HG03439 (cell line): ENCODE results near the gene IGF1R.

Experiments
- ATAC-seq: cut with Tn5 transposase; IDR thresholded peaks from one replicate; pipeline ENCODE4 v1.9.1; 2021; ENCODE audit warnings: mild to moderate bottlenecking, moderate library complexity; ENCODE audit not compliant: unreplicated experiment

IGF1R gene

DNA sequence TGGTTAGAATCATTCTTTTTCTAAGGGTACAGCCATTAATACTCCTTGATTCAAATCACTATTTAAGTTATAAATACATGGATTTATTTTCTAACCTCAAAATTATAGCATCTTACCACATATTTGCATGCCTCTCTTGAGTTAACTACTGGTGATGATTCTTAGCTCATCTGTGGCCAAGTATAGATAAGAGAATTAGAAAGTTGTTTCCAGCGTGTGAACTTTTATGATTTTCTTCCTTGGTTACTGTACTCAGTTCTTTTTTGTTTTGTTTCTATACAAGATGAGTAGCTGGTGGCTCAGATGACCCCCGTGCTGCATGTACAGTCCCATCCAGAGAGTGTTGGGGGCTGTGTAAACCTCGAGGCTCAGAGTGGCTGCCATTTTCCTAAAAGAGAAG is 124.6 kb downstream of the IGF1R start:
- no peak for ATAC-seq

DNA sequence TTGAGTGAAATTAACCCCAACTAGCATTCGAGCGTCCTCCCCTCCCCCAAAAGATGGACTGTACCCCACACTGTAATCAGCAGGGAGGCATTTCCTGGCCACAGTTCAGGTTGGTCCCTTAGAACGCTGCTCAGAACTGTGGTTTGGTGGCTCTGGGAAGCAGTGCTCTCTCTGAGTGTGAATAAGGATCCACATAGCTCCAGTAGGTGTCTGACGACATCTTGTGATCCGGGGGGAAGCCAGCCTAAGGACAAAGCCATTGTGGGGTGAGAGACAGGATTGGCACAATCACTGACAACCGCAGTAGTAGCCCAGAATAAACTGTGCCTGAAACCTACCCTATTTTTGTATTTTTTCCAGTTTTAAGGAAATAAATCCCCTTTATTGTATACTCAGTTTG is 125.3 kb downstream of the IGF1R start:
- ATAC-seq: no peak

GRCh38 chr15:98774756-98775497 is 126.6 kb downstream of the IGF1R start:
- ATAC-seq: no peak

DNA sequence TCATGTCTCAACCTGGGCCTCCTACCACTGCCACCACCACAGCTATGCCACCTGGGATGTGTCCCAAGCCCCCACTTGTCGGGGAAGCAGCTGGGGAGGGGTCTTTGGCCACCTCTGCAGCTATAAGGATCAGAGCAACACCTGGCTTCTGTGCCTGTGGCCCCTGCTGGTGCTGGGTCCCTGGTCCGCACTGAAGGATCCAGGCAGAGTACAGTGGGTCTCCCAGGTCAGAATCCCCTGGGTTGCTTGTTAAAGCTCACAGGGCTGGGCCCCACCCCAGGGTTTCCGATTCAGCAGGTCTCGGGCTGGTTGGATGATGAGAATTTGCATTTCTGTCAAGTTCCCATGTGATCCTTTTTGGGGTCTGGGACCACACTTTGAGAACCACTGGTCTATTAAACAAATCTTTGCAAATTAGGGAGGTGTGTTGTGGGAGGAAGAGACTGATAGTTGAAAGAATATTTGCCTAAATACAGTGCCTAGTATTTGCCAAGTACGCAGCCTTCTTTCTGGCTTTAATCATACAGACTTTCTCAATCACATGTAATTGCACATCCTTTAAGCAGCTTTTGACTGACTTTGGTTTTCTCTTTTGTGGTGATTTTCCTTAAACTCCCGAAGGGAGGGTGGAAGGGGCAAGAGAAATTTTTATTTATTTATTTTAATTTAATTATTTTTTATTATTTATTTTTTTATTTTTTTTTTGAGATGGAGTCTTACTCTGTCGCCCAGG is 127.3 kb downstream of the IGF1R start:
- ATAC-seq: no peak

DNA sequence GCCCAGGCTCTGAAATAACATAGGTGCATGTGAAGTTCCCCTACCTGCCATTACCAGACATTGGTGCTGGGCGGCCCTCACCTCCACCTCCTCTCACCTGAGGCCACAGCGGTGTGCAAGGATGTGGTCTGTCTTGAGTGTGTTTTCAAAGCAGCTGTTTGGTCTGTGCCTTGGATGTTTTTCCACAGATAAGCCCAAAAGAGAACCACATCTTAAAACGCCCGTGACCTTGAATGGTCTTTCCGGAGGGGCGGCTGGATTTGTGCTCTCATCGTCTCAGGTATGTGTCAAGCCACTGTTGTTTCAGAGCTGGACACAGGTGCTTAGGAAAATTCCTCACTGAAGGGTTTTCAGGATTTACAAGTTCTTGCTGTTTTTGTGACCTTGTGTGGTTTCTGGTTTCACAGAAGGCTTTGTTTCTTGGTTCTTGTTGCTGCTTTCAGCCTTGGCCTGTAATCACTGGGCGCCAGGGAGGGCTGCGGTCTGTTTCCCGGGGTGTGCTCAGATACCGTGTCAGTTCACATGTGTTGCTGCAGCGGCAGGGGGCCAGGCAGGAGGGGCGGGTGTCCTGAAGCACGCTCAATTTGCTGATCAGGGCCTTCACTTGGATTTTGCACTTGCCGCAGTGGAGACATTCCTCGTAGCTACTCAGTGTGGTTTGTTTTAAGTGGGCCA is 128.4 kb downstream of the IGF1R start:
- ATAC-seq: no peak

DNA sequence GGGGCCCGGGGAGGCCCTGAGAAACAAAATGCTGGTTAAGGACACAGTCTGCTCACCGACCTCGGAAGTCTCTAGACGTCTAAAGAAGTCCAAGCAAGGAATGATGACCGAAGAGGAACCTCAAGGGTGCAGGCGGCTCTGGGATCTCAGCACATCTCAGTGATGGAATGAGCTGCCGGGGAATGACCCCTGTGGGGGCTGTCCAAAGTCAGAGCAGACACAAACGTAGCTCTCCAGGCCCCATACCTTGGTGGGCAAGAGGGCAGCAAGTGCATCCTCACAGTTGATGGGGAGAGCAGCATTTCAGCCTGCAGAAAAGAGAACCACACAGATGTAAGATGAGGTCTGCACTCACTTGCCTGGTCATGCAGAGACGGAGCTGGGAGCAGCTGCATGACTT is 129.1 kb downstream of the IGF1R start:
- no peak for ATAC-seq

- no peak for ATAC-seq
These were observed 130.1 kb downstream of the IGF1R start for GRCh38 chr15:98778263-98778959.

GRCh38 chr15:98778960-98779359 is 130.6 kb downstream of the IGF1R start:
- no peak for ATAC-seq

DNA sequence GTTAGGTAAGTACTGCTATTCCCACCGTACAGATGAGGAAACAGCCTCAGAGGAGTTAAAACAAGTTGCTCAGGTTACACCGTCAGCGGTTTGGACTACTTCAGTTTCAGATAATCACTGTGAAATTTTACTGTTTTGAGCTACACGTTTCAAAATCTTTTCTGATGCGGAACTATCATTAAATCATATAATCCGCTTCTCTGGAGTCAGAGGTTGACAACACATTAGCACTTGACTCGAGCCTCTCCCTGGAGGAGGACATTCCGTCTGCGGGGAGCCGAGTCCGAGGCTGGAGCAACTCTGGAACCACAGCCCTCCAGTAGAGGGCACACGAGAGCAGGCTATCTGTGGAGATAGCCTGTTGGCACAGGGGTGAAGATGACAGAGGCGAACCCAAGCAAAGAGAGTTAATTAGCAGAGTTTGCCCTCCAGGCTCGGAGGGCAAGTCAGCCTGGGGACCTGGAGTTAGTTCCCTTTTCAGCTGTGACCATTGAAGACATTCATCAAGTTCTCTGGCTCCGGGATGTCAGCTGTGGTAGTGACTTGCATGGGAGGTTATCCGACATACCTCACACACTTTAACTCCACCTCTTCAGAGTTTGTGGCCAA is 131.2 kb downstream of the IGF1R start:
- ATAC-seq: peak; percentile 86

DNA sequence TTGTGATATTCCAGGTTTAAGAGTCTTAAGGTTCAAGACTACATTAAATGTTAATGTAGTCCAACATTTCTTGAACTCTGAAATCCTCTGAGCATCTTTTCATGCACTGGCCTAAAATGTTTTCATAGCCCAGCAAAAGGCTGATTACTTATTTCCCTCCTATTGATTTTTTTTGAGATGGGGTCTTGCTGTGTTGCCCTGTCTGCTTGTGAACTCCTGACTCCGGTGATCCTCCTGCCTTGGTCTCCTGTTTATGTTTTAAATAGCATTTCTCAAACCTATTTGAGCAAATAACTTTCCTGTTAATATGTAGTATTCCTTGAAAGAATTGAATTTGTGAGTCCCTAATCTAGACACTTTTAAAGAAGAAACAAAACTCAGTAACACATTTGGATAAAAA is 133.5 kb downstream of the IGF1R start:
- no peak for ATAC-seq

DNA sequence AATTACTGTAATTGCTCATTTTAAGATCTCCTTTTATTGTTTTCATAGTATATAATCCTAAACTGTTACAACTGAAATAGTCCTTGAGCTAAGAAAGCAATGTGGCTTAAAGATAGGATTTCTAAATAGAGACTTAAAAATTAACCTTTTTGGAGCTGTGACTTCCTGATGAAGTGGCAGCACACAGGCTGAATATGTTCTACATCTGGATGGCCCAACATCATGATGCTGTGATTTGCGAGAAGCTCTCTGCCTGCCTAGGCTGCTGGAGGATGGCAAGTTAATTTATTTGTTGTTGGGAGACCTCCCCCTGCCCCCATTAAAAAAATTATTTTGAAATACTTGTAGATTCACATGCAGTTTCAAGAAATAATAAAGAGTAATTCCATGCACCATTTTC is 134.5 kb downstream of the IGF1R start:
- ATAC-seq: no peak

DNA sequence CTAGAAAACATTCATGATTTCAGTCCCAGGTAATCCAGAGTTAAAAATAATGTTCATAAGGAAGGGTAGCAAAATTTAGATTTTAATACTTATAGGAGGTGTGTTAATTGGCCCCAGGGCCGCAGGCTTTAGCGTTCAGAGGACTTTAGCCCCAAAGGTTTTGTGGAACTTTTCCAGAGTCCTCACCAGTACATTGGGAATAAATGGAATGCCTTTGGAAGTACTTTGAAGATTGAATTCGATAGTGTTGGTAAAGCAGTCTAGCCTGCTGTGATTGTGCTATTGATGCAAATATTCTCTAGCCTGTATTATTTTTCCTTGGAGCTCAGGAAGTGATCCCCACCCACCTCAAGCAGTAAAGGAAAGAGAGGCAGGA is 137.1 kb downstream of the IGF1R start:
- no peak for ATAC-seq

DNA sequence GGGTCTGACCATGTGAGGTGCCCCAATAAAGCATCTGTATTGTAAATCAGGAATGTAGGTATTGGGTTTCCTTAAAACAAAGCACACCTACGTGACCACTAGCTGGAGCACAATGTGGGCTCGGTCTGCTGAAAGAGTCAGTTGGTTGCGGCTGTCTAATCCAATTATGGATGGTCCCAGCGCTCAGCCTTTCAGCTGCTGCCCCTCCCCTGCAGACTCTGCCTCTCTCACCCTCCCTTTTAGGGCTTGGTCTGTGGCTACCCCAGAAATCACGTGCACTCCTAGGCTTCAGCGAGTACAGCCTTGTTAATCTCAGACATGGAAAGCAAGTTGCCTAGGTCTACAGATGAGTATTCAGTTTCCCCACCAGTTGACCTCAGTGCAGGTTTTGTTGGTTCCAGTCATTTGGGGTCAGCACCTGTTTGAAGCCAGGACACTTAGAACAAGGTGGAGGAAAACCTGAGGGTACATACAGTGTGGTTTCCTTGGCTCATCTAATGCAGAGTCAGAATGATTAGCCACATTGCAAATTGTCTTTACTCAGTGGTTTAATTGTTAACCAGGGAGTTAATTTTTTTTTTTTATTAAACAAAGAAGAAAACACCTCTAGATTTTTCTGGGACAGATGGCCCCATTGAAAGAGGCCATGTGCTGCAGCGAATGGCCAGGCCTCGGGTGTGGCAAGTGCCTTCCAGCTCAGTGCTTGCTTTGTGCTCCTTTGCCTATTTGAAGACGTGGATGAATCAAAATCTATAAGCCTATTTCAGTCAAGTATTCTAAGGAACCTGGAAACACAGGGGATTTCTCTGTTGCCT is 137.7 kb downstream of the IGF1R start:
- ATAC-seq: no peak

DNA sequence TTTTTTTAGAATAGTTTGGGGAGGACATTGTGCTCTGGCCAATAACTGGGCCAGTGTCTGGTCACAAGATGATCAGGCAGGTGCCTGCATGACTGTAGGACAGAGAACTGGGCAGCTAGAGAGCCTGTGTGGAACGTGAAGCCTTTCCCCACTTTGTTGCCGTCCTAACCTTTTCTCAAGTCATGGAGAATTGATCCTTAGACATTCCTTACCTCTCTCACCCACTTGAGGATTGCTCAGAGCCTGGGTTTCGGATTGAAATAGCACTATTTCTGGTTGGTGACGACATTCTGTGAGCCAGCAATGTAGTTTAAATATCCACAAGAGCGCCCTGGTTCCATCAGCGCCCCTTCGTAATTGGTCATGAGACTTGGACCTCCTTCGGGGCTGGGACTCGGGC is 138.4 kb downstream of the IGF1R start:
- no peak for ATAC-seq

GRCh38 chr15:98787194-98787593 is 138.9 kb downstream of the IGF1R start:
- no peak for ATAC-seq

- ATAC-seq: no peak
These were observed 139.8 kb downstream of the IGF1R start for GRCh38 chr15:98787936-98788757.

DNA sequence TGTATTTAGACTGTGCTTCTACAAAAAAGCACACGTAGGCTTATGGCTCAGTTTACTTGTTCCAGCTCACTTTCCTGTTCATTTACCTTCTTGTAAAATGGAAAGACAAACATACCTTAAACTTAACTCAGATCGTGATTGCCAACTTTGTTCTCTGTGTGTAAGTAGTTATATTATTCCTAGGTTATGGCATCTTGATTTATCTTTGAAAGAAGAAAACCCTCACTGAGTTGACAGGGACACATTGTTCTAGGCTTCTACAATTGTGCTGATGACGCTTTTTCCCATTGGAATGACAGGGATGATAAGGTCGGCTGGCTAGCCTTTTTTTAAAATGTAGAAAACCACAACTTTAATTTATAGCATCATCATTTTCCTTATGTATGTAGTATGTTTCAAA is 140.7 kb downstream of the IGF1R start:
- ATAC-seq: no peak

- ATAC-seq: no peak
These were observed 141.9 kb downstream of the IGF1R start for GRCh38 chr15:98790270-98790669.

GRCh38 chr15:98791046-98791701 is 142.8 kb downstream of the IGF1R start:
- no peak for ATAC-seq
